GM04504 (cell line): ENCODE measurements around the gene VWA8.
"Not testable (repeated sequence)": the region's sequence is repeated elsewhere in the genome, so short reads cannot be mapped to it uniquely, and the experiment has no call there.

Source experiments
- DNase-seq: peaks from one replicate; pipeline ENCODE4 v3.0.0-alpha.2; 2012; ENCODE audit warnings: low read depth

The VWA8 gene

GRCh38 chr13:41554180-41554579 is 406.7 kb downstream of the VWA8 start:
- DNase-seq, result no peak

- DNase-seq, result no peak
Measured at GRCh38 chr13:41552031-41552430, 408.9 kb downstream of the VWA8 start.

GRCh38 chr13:41550276-41550675 is 410.6 kb downstream of the VWA8 start:
- DNase-seq, result no peak

GRCh38 chr13:41549491-41549890 is 411.4 kb downstream of the VWA8 start:
- no peak for DNase-seq

- DNase-seq, result no peak
Measured at GRCh38 chr13:41548910-41549309, 412.0 kb downstream of the VWA8 start.

- DNase-seq, result no peak
Measured at GRCh38 chr13:41548031-41548430, 412.9 kb downstream of the VWA8 start.

- DNase-seq, result no peak
Measured at GRCh38 chr13:41547251-41548000, 413.5 kb downstream of the VWA8 start.

GRCh38 chr13:41546372-41547190 is 414.3 kb downstream of the VWA8 start:
- DNase-seq, result peak; percentile 62

GRCh38 chr13:41545432-41545707 is 415.5 kb downstream of the VWA8 start:
- no peak for DNase-seq

- DNase-seq, result no peak
Measured at GRCh38 chr13:41543664-41544300, 417.1 kb downstream of the VWA8 start.

- not testable (repeated sequence) for DNase-seq
Measured at GRCh38 chr13:41542799-41543198, 418.1 kb downstream of the VWA8 start.

GRCh38 chr13:41542281-41542680 is 418.6 kb downstream of the VWA8 start:
- DNase-seq, result no peak

GRCh38 chr13:41541142-41541938 is 419.6 kb downstream of the VWA8 start:
- no peak for DNase-seq

GRCh38 chr13:41540240-41540639 is 420.7 kb downstream of the VWA8 start:
- DNase-seq, result not testable (repeated sequence)

GRCh38 chr13:41533266-41534052 is 427.4 kb downstream of the VWA8 start:
- no peak for DNase-seq

- no peak for DNase-seq
Measured at GRCh38 chr13:41528021-41528420, 432.9 kb downstream of the VWA8 start.

- peak; percentile 15 for DNase-seq
Measured at GRCh38 chr13:41520660-41521630, 440.0 kb downstream of the VWA8 start.

GRCh38 chr13:41520016-41520659 is 440.8 kb downstream of the VWA8 start:
- DNase-seq, result no peak
